ENCODE measurements around the gene SQSTM1. TPM values are rescaled to one million over a fixed set of nuclear protein-coding genes. Genes with fewer than 3 reads are reported as not detected.

The SQSTM1 gene
- total RNA-seq, 1 experiment from 2014 or later = 78.5 TPM

DNA sequence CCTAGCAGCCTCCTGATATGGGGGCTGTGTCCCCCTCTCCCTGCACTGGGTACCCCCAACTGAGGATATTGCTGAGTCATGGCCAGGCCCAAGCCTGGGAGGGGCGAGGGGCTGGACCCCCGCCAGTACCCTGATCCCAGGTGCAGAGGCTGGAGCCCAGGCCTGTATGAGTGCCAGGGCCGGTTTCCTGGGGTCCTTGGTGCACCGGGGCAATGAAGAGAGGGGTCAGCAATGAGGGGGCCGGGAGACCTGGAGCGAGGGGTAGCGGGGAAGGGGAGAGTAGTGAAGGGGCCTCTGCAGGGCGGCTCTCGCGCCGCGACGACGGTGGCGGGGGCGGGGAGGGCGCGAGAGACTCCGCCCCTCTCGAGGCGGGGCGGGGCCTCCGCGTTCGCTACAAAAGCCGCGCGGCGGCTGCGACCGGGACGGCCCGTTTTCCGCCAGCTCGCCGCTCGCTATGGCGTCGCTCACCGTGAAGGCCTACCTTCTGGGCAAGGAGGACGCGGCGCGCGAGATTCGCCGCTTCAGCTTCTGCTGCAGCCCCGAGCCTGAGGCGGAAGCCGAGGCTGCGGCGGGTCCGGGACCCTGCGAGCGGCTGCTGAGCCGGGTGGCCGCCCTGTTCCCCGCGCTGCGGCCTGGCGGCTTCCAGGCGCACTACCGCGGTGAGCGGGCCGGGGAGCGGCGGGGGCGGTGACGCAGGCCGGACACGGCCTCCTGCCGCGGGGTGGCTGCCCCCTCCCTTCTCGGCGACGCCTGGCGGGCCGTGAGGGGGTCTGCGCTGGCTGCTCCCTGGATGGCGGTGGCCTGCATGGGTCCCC is at the start of gene SQSTM1 (continued):
- TF ChIP-seq, protein P1, sequence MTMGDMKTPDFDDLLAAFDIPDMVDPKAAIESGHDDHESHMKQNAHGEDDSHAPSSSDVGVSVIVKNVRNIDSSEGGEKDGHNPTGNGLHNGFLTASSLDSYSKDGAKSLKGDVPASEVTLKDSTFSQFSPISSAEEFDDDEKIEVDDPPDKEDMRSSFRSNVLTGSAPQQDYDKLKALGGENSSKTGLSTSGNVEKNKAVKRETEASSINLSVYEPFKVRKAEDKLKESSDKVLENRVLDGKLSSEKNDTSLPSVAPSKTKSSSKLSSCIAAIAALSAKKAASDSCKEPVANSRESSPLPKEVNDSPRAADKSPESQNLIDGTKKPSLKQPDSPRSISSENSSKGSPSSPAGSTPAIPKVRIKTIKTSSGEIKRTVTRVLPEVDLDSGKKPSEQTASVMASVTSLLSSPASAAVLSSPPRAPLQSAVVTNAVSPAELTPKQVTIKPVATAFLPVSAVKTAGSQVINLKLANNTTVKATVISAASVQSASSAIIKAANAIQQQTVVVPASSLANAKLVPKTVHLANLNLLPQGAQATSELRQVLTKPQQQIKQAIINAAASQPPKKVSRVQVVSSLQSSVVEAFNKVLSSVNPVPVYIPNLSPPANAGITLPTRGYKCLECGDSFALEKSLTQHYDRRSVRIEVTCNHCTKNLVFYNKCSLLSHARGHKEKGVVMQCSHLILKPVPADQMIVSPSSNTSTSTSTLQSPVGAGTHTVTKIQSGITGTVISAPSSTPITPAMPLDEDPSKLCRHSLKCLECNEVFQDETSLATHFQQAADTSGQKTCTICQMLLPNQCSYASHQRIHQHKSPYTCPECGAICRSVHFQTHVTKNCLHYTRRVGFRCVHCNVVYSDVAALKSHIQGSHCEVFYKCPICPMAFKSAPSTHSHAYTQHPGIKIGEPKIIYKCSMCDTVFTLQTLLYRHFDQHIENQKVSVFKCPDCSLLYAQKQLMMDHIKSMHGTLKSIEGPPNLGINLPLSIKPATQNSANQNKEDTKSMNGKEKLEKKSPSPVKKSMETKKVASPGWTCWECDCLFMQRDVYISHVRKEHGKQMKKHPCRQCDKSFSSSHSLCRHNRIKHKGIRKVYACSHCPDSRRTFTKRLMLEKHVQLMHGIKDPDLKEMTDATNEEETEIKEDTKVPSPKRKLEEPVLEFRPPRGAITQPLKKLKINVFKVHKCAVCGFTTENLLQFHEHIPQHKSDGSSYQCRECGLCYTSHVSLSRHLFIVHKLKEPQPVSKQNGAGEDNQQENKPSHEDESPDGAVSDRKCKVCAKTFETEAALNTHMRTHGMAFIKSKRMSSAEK (CRISPR knock-in tag; IDR thresholded peaks at IDR 0.05; ENCODE audit: borderline replicate concordance) = no peak
- TF ChIP-seq SMAD4 (CRISPR knock-in tag; IDR thresholded peaks at IDR 0.05) (no peak), GABPB1 (CRISPR knock-in tag; IDR thresholded peaks at IDR 0.05) (peak; percentile 71), MYBL2 (CRISPR knock-in tag; IDR thresholded peaks at IDR 0.05) (no peak), NFE2L1 (CRISPR knock-in tag; IDR thresholded peaks at IDR 0.05) (peak; percentile 97), IRF2 (CRISPR knock-in tag; IDR thresholded peaks at IDR 0.05; ENCODE audit: borderline replicate concordance, low read depth) (no peak), ZNF121 (CRISPR knock-in tag; IDR thresholded peaks at IDR 0.05) (no peak), NFATC4 (CRISPR knock-in tag; IDR thresholded peaks at IDR 0.05) (no peak), ELF4 (CRISPR knock-in tag; IDR thresholded peaks at IDR 0.05; ENCODE audit: low read depth) (no peak), NR2C2 (CRISPR knock-in tag; IDR thresholded peaks at IDR 0.05) (no peak), JUN (CRISPR knock-in tag; IDR thresholded peaks at IDR 0.05) (no peak; the same call in 1 of the 2 replicates), ZNF232 (CRISPR knock-in tag; IDR thresholded peaks at IDR 0.05) (no peak; the same call in 1 of the 2 replicates), NR1H2 (CRISPR knock-in tag; IDR thresholded peaks at IDR 0.05) (no peak), TEAD1 (CRISPR knock-in tag; IDR thresholded peaks at IDR 0.05) (peak; percentile 28; the same call in 1 of the 2 replicates), JAZF1 (CRISPR knock-in tag; IDR thresholded peaks at IDR 0.05) (no peak), ATF1 (CRISPR knock-in tag; IDR thresholded peaks at IDR 0.05) (peak; percentile 17; the same call in 1 of the 2 replicates), FOXJ3 (CRISPR knock-in tag; IDR thresholded peaks at IDR 0.05; ENCODE audit: borderline replicate concordance) (no peak), ZNF423 (CRISPR knock-in tag; IDR thresholded peaks at IDR 0.05) (0 out of 2 replicates have a peak, but pooled peaks have one; percentile 18), FOXP1 (CRISPR knock-in tag; IDR thresholded peaks at IDR 0.05; ENCODE audit: borderline replicate concordance) (no peak; the same call in 1 of the 2 replicates), ETV6 (CRISPR knock-in tag; IDR thresholded peaks at IDR 0.05) (no peak; the same call in 1 of the 2 replicates), TP53 (CRISPR knock-in tag; IDR thresholded peaks at IDR 0.05) (peak; percentile 76; the same call in 1 of the 2 replicates), SOX15 (CRISPR knock-in tag; IDR thresholded peaks at IDR 0.05) (no peak), MXD4 (CRISPR knock-in tag; IDR thresholded peaks at IDR 0.05; ENCODE audit: borderline replicate concordance) (no peak), ZNF416 (CRISPR knock-in tag; IDR thresholded peaks at IDR 0.05) (no peak)
- TF ChIP-seq, protein P2, sequence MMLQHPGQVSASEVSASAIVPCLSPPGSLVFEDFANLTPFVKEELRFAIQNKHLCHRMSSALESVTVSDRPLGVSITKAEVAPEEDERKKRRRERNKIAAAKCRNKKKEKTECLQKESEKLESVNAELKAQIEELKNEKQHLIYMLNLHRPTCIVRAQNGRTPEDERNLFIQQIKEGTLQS (CRISPR knock-in tag; conservative IDR thresholded peaks at IDR 0.05) = no peak
- TF ChIP-seq, protein P3, sequence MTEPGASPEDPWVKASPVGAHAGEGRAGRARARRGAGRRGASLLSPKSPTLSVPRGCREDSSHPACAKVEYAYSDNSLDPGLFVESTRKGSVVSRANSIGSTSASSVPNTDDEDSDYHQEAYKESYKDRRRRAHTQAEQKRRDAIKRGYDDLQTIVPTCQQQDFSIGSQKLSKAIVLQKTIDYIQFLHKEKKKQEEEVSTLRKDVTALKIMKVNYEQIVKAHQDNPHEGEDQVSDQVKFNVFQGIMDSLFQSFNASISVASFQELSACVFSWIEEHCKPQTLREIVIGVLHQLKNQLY (CRISPR knock-in tag; IDR thresholded peaks at IDR 0.05) = no peak
- TF ChIP-seq, protein P4, sequence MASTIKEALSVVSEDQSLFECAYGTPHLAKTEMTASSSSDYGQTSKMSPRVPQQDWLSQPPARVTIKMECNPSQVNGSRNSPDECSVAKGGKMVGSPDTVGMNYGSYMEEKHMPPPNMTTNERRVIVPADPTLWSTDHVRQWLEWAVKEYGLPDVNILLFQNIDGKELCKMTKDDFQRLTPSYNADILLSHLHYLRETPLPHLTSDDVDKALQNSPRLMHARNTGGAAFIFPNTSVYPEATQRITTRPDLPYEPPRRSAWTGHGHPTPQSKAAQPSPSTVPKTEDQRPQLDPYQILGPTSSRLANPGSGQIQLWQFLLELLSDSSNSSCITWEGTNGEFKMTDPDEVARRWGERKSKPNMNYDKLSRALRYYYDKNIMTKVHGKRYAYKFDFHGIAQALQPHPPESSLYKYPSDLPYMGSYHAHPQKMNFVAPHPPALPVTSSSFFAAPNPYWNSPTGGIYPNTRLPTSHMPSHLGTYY (CRISPR knock-in tag; IDR thresholded peaks at IDR 0.05) = no peak
- TF ChIP-seq, protein P5, sequence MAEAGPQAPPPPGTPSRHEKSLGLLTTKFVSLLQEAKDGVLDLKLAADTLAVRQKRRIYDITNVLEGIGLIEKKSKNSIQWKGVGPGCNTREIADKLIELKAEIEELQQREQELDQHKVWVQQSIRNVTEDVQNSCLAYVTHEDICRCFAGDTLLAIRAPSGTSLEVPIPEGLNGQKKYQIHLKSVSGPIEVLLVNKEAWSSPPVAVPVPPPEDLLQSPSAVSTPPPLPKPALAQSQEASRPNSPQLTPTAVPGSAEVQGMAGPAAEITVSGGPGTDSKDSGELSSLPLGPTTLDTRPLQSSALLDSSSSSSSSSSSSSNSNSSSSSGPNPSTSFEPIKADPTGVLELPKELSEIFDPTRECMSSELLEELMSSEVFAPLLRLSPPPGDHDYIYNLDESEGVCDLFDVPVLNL (CRISPR knock-in tag; IDR thresholded peaks at IDR 0.05; ENCODE audit: borderline replicate concordance, low read depth) = 0 out of 2 replicates have a peak, but pooled peaks have one; percentile 31
- TF ChIP-seq, protein P6, sequence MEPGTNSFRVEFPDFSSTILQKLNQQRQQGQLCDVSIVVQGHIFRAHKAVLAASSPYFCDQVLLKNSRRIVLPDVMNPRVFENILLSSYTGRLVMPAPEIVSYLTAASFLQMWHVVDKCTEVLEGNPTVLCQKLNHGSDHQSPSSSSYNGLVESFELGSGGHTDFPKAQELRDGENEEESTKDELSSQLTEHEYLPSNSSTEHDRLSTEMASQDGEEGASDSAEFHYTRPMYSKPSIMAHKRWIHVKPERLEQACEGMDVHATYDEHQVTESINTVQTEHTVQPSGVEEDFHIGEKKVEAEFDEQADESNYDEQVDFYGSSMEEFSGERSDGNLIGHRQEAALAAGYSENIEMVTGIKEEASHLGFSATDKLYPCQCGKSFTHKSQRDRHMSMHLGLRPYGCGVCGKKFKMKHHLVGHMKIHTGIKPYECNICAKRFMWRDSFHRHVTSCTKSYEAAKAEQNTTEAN (CRISPR knock-in tag; IDR thresholded peaks at IDR 0.05) = no peak

All from WTC11 (cell line).